SU-DHL-6 (cell line): ENCODE data around the gene C1QTNF7.

Source experiments
- EZH2phosphoT487 ChIP-seq: fragments of 200-600 bp; sonication (generic), shearing (Covaris generic); conservative IDR thresholded peaks from 2 replicates; pipeline ENCODE4 v1.6.1; 2018; ENCODE audit warnings: mild to moderate bottlenecking, antibody characterized with exemption, low read length, moderate library complexity, mixed read lengths
- TF ChIP-seq, protein P1 (sequence below): fragments of 200-600 bp; sonication (generic); IDR thresholded peaks from one replicate; pipeline ENCODE4 v1.5.1; 2017; ENCODE audit warnings: antibody characterized with exemption, mild to moderate bottlenecking, low read length, moderate library complexity; ENCODE audit not compliant: insufficient read depth, poor library complexity, severe bottlenecking

DNA sequence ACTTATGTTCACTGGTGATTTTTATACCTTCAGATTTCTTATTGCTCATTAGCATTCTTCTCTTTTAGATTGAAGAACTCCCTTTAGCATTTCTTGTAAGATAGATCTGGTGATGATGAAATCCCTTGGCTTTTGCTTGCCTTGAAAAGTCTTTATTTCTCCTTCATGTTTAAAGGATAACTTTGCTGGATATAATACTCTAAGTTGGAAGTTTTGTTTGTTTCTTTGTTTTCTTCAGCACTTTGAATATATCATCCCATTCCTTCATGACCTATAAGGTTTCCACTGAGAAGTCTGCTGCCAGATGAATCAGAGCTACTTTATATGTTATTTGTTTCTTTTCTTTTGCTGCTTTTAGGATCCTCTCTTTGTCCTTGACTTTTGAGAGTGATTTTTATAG lies 60.3 kb downstream of the C1QTNF7 start:
- TF ChIP-seq, protein P1, sequence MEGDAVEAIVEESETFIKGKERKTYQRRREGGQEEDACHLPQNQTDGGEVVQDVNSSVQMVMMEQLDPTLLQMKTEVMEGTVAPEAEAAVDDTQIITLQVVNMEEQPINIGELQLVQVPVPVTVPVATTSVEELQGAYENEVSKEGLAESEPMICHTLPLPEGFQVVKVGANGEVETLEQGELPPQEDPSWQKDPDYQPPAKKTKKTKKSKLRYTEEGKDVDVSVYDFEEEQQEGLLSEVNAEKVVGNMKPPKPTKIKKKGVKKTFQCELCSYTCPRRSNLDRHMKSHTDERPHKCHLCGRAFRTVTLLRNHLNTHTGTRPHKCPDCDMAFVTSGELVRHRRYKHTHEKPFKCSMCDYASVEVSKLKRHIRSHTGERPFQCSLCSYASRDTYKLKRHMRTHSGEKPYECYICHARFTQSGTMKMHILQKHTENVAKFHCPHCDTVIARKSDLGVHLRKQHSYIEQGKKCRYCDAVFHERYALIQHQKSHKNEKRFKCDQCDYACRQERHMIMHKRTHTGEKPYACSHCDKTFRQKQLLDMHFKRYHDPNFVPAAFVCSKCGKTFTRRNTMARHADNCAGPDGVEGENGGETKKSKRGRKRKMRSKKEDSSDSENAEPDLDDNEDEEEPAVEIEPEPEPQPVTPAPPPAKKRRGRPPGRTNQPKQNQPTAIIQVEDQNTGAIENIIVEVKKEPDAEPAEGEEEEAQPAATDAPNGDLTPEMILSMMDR: no peak
- TF ChIP-seq EZH2phosphoT487: no peak
